Activated CD4-positive, alpha-beta T cell treated with anti-CD3 and anti-CD28 coated beads, Interleukin-2, amount 50 U/mL, for 4 hours (primary cell): ENCODE measurements around the gene NSD2.
A peak's percentile ranks its signal among the peaks of the same experiment; 100 is the strongest.
"Not testable (repeated sequence)": the region's sequence is repeated elsewhere in the genome, so short reads cannot be mapped to it uniquely, and the experiment has no call there.

Experiments
- DNase-seq, 2 experiments: peaks; one replicate each; pipeline ENCODE4 v3.0.0-alpha.2; 2020

NSD2 gene

GRCh38 chr4:1987721-1988326 is 116.6 kb downstream of the NSD2 start:
- DNase-seq = no peak

GRCh38 chr4:1988327-1988724 is 117.1 kb downstream of the NSD2 start:
- no peak for DNase-seq

GRCh38 chr4:1989533-1990347 is 118.5 kb downstream of the NSD2 start:
- DNase-seq = no peak

- DNase-seq = no peak
Measured at GRCh38 chr4:1990348-1990645, 119.1 kb downstream of the NSD2 start.

- no peak for DNase-seq
Measured at GRCh38 chr4:1990676-1991075, 119.5 kb downstream of the NSD2 start.

- no peak for DNase-seq
Measured at GRCh38 chr4:1991087-1991486, 119.9 kb downstream of the NSD2 start.

GRCh38 chr4:1991596-1992434 is 120.6 kb downstream of the NSD2 start:
- no peak for DNase-seq

- DNase-seq = no peak
Measured at GRCh38 chr4:1992468-1993168, 121.4 kb downstream of the NSD2 start.

GRCh38 chr4:1993169-1993516 is 122.0 kb downstream of the NSD2 start:
- DNase-seq = no peak

- not testable (repeated sequence) for DNase-seq
Measured at GRCh38 chr4:1993718-1994516, 122.7 kb downstream of the NSD2 start.

GRCh38 chr4:1994938-1995337 is 123.7 kb downstream of the NSD2 start:
- no peak for DNase-seq

GRCh38 chr4:1996866-1997611 is 125.8 kb downstream of the NSD2 start:
- DNase-seq = no peak

- no peak for DNase-seq
Measured at GRCh38 chr4:1997712-1998111, 126.5 kb downstream of the NSD2 start.

- no peak for DNase-seq
Measured at GRCh38 chr4:1998296-1998695, 127.1 kb downstream of the NSD2 start.

GRCh38 chr4:1999308-1999707 is 128.1 kb downstream of the NSD2 start:
- DNase-seq = not testable (repeated sequence)

- DNase-seq = not testable (repeated sequence)
Measured at GRCh38 chr4:2003361-2003760, 132.2 kb downstream of the NSD2 start.

- DNase-seq = no peak
Measured at GRCh38 chr4:2006367-2006766, 135.2 kb downstream of the NSD2 start.

- no peak for DNase-seq
Measured at GRCh38 chr4:2006956-2007653, 135.9 kb downstream of the NSD2 start.

GRCh38 chr4:2007804-2008670 is 136.8 kb downstream of the NSD2 start:
- DNase-seq = peak in 1 of 2 experiments; percentile 10

- DNase-seq = no peak
Measured at GRCh38 chr4:2008671-2008920, 137.4 kb downstream of the NSD2 start.
